ENCODE data around the gene MAP7. TPM values are rescaled to one million over a fixed set of nuclear protein-coding genes. Genes with fewer than 3 reads are reported as not detected.

MAP7 gene
- polyA plus RNA-seq, 2 of the 4 experiments (the other 2 are of a cell fraction): 60.6 to 64.5 TPM

- Histone ChIP-seq H3K27ac (no peak overlapping the region), H3K9me3 (no peaks in the 10 kb centered on the region), H3K4me1 (no peaks in the 10 kb centered on the region), H3K4me2 (no peak overlapping the region), H3K4me3 (no peak overlapping the region)
- ChIA-PET CTCF (interaction anchor here (2.3 kb wide), 1 partner anchor 14 kb away, joined by 5 read pairs; no protein-coding TSS in a partner anchor), POLR2A (no interaction called here)
- ATAC-seq (no peak), DNase-seq (ENCODE audit: low read depth in 1 of 2, low spot score in 1 of 2) (no peak), FAIRE-seq (no peak)
- TF ChIP-seq MAFK (IDR thresholded peaks at IDR 0.05; ENCODE audit: partially characterized antibody): peak; percentile 27
- TF ChIP-seq, protein P1, sequence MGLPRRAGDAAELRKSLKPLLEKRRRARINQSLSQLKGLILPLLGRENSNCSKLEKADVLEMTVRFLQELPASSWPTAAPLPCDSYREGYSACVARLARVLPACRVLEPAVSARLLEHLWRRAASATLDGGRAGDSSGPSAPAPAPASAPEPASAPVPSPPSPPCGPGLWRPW (IDR thresholded peaks at IDR 0.05): no peak
- TF ChIP-seq CBX8 (IDR thresholded peaks at IDR 0.05): no peak
- TF ChIP-seq CHD4 (IDR thresholded peaks at IDR 0.05; ENCODE audit: borderline replicate concordance): no peak
- 72% methylated on average over 4 of the region's 4 CpGs for WGBS (ENCODE audit: missing lambda C conversion rate)
Observed at GRCh38 chr6:136304410-136304809, 245.8 kb downstream of the MAP7 start.

DNA sequence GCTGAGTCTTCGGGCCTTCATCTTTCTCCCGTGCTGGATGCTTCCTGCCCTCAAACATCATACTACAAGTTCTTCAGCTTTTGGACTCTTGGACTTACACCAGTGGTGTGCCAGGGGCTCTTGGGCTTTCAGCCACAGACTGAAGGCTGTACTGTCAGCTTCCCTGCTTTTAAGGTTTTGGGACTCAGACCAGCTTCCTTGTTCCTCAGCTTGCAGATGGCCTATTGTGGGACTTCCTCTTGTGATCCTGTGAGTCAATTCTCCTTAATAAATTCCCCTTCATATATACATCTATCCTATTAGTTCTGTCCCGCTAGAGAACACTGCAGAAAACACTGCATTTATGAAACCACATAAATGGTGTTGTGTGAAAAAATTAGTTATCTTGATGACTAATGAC, 246.7 kb downstream of the MAP7 start:
- ChIA-PET CTCF (interaction anchor here (1.0 to 2.3 kb wide), 2 partner anchors 13 to 15 kb away, joined by 4 to 5 read pairs; partner anchors contain the start of gene BCLAF1), POLR2A (no interaction called here)
- H3K4me2 ChIP-seq: no peak overlapping the region
- no peak overlapping the region for H3K4me3 ChIP-seq
- no peaks in the 10 kb centered on the region for H3K4me1 ChIP-seq
- no peaks in the 10 kb centered on the region for H3K9me3 ChIP-seq
- no peak overlapping the region for H3K27ac ChIP-seq
- 75% methylated on average over 3 of the region's 3 CpGs for WGBS (ENCODE audit: missing lambda C conversion rate)
- ATAC-seq: no peak
- DNase-seq (ENCODE audit: low read depth in 1 of 2, low spot score in 1 of 2): no peak
- TF ChIP-seq ZFP36 (IDR thresholded peaks at IDR 0.05; ENCODE audit: borderline replicate concordance, partially characterized antibody) (no peak), EP300 (IDR thresholded peaks at IDR 0.05) (no peak), NR3C1 (IDR thresholded peaks at IDR 0.05) (no peak), RARB (CRISPR knock-in tag; IDR thresholded peaks at IDR 0.05) (no peak), JUN (IDR thresholded peaks at IDR 0.05) (no peak), HOXA7 (CRISPR knock-in tag; IDR thresholded peaks at IDR 0.05) (no peak), TFCP2L1 (CRISPR knock-in tag; IDR thresholded peaks at IDR 0.05) (no peak), ZSCAN20 (CRISPR knock-in tag; IDR thresholded peaks at IDR 0.05) (no peak), MAFK (IDR thresholded peaks at IDR 0.05; ENCODE audit: partially characterized antibody) (no peak), ATOH8 (CRISPR knock-in tag; IDR thresholded peaks at IDR 0.05; ENCODE audit: low read depth) (no peak), FOXS1 (CRISPR knock-in tag; IDR thresholded peaks at IDR 0.05) (no peak)
- TF ChIP-seq, protein P2, sequence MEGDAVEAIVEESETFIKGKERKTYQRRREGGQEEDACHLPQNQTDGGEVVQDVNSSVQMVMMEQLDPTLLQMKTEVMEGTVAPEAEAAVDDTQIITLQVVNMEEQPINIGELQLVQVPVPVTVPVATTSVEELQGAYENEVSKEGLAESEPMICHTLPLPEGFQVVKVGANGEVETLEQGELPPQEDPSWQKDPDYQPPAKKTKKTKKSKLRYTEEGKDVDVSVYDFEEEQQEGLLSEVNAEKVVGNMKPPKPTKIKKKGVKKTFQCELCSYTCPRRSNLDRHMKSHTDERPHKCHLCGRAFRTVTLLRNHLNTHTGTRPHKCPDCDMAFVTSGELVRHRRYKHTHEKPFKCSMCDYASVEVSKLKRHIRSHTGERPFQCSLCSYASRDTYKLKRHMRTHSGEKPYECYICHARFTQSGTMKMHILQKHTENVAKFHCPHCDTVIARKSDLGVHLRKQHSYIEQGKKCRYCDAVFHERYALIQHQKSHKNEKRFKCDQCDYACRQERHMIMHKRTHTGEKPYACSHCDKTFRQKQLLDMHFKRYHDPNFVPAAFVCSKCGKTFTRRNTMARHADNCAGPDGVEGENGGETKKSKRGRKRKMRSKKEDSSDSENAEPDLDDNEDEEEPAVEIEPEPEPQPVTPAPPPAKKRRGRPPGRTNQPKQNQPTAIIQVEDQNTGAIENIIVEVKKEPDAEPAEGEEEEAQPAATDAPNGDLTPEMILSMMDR (IDR thresholded peaks at IDR 0.05): no peak
- TF ChIP-seq, protein P3, sequence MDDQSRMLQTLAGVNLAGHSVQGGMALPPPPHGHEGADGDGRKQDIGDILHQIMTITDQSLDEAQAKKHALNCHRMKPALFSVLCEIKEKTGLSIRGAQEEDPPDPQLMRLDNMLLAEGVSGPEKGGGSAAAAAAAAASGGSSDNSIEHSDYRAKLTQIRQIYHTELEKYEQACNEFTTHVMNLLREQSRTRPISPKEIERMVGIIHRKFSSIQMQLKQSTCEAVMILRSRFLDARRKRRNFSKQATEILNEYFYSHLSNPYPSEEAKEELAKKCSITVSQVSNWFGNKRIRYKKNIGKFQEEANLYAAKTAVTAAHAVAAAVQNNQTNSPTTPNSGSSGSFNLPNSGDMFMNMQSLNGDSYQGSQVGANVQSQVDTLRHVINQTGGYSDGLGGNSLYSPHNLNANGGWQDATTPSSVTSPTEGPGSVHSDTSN (IDR thresholded peaks at IDR 0.05): no peak
- FAIRE-seq: no peak

DNA sequence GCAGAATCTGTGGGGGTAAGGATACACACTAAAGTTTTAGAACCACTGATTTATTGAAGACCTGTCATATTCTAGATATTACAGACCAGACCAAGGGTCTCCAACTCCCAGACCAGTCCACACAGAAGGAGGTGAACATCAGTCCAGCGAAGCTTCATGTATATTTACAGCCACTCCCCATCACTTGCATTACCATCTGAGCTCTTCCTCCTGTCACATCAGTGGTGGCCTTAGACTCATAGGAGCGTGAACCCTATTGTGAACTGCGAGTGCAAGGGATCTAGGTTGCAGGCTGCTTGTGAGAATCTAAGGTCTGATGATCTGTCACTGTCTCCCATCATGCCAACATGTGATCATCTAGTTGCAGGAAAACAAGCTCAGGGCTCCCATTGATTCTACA, 255.6 kb downstream of the MAP7 start:
- no peak for FAIRE-seq
- no peak overlapping the region for H3K4me2 ChIP-seq
- no peak for DNase-seq (ENCODE audit: low read depth in 1 of 2, low spot score in 1 of 2)
- H3K4me3 ChIP-seq: no peak overlapping the region
- POLR2A ChIA-PET: no interaction called here
- CTCF ChIA-PET: interaction anchor here (1.9 kb wide), 1 partner anchor 23 kb away, joined by 7 read pairs; no protein-coding TSS in a partner anchor
- H3K9me3 ChIP-seq: no peaks in the 10 kb centered on the region
- no peak overlapping the region for H3K27ac ChIP-seq
- 0 out of 3 replicates have a peak, but pooled peaks cover 6% of the 10 kb centered on the region for H3K4me1 ChIP-seq
- WGBS (ENCODE audit: missing lambda C conversion rate): 88% methylated on average over 3 of the region's 3 CpGs
- no peak for ATAC-seq
- no peak for TF ChIP-seq REST (IDR thresholded peaks at IDR 0.05)
- no peak for TF ChIP-seq RCOR1 (IDR thresholded peaks at IDR 0.05; ENCODE audit: low read depth, low read length)
- no peak for TF ChIP-seq TP53 (CRISPR knock-in tag; IDR thresholded peaks at IDR 0.05)
- no peak for TF ChIP-seq E2F6 (IDR thresholded peaks at IDR 0.05; ENCODE audit: borderline replicate concordance, low read depth)
- TF ChIP-seq USF2 (IDR thresholded peaks at IDR 0.05): no peak
- TF ChIP-seq, protein P1 (IDR thresholded peaks at IDR 0.05): no peak
- TF ChIP-seq EHMT2 (IDR thresholded peaks at IDR 0.05; ENCODE audit: low read depth): no peak
- TF ChIP-seq BHLHE40 (IDR thresholded peaks at IDR 0.05; ENCODE audit: low read depth, low read length): no peak
